Measurements from ENCODE around the gene SAT2. TPM values are rescaled to one million over a fixed set of nuclear protein-coding genes. Genes with fewer than 3 reads are reported as not detected.
"Not testable (repeated sequence)": the region's sequence is repeated elsewhere in the genome, so short reads cannot be mapped to it uniquely, and the experiment has no call there.

The SAT2 gene
- total RNA-seq, 1 experiment from 2014 or later = 33.0 TPM

GRCh38 chr17:7626307-7626706 lies 1.3 kb downstream of the SAT2 start:
- H3K4me3 Mint-ChIP-seq (ENCODE audit: unreplicated experiment) = no peak overlapping the region
- no peaks in the 10 kb centered on the region for H3K36me3 ChIP-seq (ENCODE audit: control insufficient read depth, insufficient read depth, low read length)
- TSS peak; percentile 90 for BruUV-seq (replicated peaks)
- no peak for TF ChIP-seq CTCF (IDR thresholded peaks at IDR 0.05; ENCODE audit: insufficient read depth in 1 of 2, low read depth in 1 of 2, low read length in 1 of 2, severe bottlenecking in 1 of 2, unreplicated experiment in 1 of 2)
- no peaks in the 10 kb centered on the region for H3K9me3 Mint-ChIP-seq (ENCODE audit: unreplicated experiment)
- intact Hi-C loops (cut with micrococcal nuclease; ENCODE audit: unreplicated experiment) = no loop called here
- peaks cover 3% of the 10 kb centered on the region; the same call in 1 of the 2 replicates for H3K4me1 ChIP-seq
- no peaks in the 10 kb centered on the region for H3K27me3 Mint-ChIP-seq (ENCODE audit: insufficient read depth, unreplicated experiment)
- no peaks in the 10 kb centered on the region for H3K4me1 Mint-ChIP-seq (ENCODE audit: low read depth, unreplicated experiment)
- ChIA-PET POLR2A (no interaction called here), CTCF (interaction anchor here (2.0 kb wide), 1 partner anchor 11 kb away, joined by 9 read pairs; the partner anchor contains the start of gene FXR2)
- H3K9me3 ChIP-seq = no peaks in the 10 kb centered on the region
- DNase-seq = no peak
- no peaks in the 10 kb centered on the region for H3K27me3 ChIP-seq (replicated peaks; ENCODE audit: control insufficient read depth, insufficient read depth, low read length)
- H3K36me3 Mint-ChIP-seq (ENCODE audit: insufficient read depth, unreplicated experiment) = no peaks in the 10 kb centered on the region
- H3K27ac Mint-ChIP-seq (ENCODE audit: unreplicated experiment) = no peak overlapping the region
- H3K4me3 ChIP-seq (ENCODE audit: low read depth, low read length) = peak overlapping the region; percentile 52; the same call in 1 of the 2 replicates

- H3K9me3 ChIP-seq; H3K4me1 ChIP-seq; H3K27me3 ChIP-seq (replicated peaks; ENCODE audit: control insufficient read depth, insufficient read depth, low read length); CTCF ChIA-PET; H3K4me1 Mint-ChIP-seq (ENCODE audit: low read depth, unreplicated experiment); H3K36me3 ChIP-seq (ENCODE audit: control insufficient read depth, insufficient read depth, low read length); H3K4me3 ChIP-seq (ENCODE audit: low read depth, low read length); H3K36me3 Mint-ChIP-seq (ENCODE audit: insufficient read depth, unreplicated experiment); H3K4me3 Mint-ChIP-seq (ENCODE audit: unreplicated experiment); H3K9me3 Mint-ChIP-seq (ENCODE audit: unreplicated experiment); BruUV-seq (replicated peaks); H3K27ac Mint-ChIP-seq (ENCODE audit: unreplicated experiment); H3K27me3 Mint-ChIP-seq (ENCODE audit: insufficient read depth, unreplicated experiment); intact Hi-C loops (cut with micrococcal nuclease; ENCODE audit: unreplicated experiment); POLR2A ChIA-PET; DNase-seq: not testable (repeated sequence)
These were observed 1.9 kb downstream of the SAT2 start for GRCh38 chr17:7625749-7626148.

GRCh38 chr17:7623661-7624060 lies 4.0 kb downstream of the SAT2 start:
- CTCF ChIA-PET = no interaction called here
- Mint-ChIP-seq H3K9me3 (ENCODE audit: unreplicated experiment) (no peaks in the 10 kb centered on the region), H3K4me1 (ENCODE audit: low read depth, unreplicated experiment) (no peaks in the 10 kb centered on the region), H3K4me3 (ENCODE audit: unreplicated experiment) (no peak overlapping the region), H3K27me3 (ENCODE audit: insufficient read depth, unreplicated experiment) (no peaks in the 10 kb centered on the region), H3K27ac (ENCODE audit: unreplicated experiment) (no peak overlapping the region), H3K36me3 (ENCODE audit: insufficient read depth, unreplicated experiment) (no peaks in the 10 kb centered on the region)
- no peak for TF ChIP-seq CTCF (IDR thresholded peaks at IDR 0.05; ENCODE audit: insufficient read depth in 1 of 2, low read depth in 1 of 2, low read length in 1 of 2, severe bottlenecking in 1 of 2, unreplicated experiment in 1 of 2)
- BruUV-seq (replicated peaks) = no TSS peak
- no peak for DNase-seq
- Histone ChIP-seq H3K4me3 (ENCODE audit: low read depth, low read length) (no peak overlapping the region), H3K36me3 (ENCODE audit: control insufficient read depth, insufficient read depth, low read length) (no peaks in the 10 kb centered on the region), H3K9me3 (no peaks in the 10 kb centered on the region), H3K4me1 (no peaks in the 10 kb centered on the region), H3K27me3 (replicated peaks; ENCODE audit: control insufficient read depth, insufficient read depth, low read length) (no peaks in the 10 kb centered on the region)
- POLR2A ChIA-PET = no interaction called here
- intact Hi-C loops (cut with micrococcal nuclease; ENCODE audit: unreplicated experiment) = no loop called here

GRCh38 chr17:7620835-7621234 lies 6.8 kb downstream of the SAT2 start:
- H3K9me3 Mint-ChIP-seq (ENCODE audit: unreplicated experiment) = no peaks in the 10 kb centered on the region
- no peak overlapping the region for H3K27ac Mint-ChIP-seq (ENCODE audit: unreplicated experiment)
- ChIA-PET POLR2A (no interaction called here), CTCF (no interaction called here)
- BruUV-seq (replicated peaks) = no TSS peak
- H3K9me3 ChIP-seq = no peaks in the 10 kb centered on the region
- no peaks in the 10 kb centered on the region for H3K36me3 Mint-ChIP-seq (ENCODE audit: insufficient read depth, unreplicated experiment)
- no peak for DNase-seq
- no peak overlapping the region for H3K4me3 Mint-ChIP-seq (ENCODE audit: unreplicated experiment)
- TF ChIP-seq CTCF (IDR thresholded peaks at IDR 0.05; ENCODE audit: insufficient read depth in 1 of 2, low read depth in 1 of 2, low read length in 1 of 2, severe bottlenecking in 1 of 2, unreplicated experiment in 1 of 2) = no peak
- no peaks in the 10 kb centered on the region for H3K27me3 ChIP-seq (replicated peaks; ENCODE audit: control insufficient read depth, insufficient read depth, low read length)
- H3K4me1 ChIP-seq = no peaks in the 10 kb centered on the region
- H3K27me3 Mint-ChIP-seq (ENCODE audit: insufficient read depth, unreplicated experiment) = no peaks in the 10 kb centered on the region
- H3K4me1 Mint-ChIP-seq (ENCODE audit: low read depth, unreplicated experiment) = no peaks in the 10 kb centered on the region
- no peak overlapping the region for H3K4me3 ChIP-seq (ENCODE audit: low read depth, low read length)
- intact Hi-C loops (cut with micrococcal nuclease; ENCODE audit: unreplicated experiment) = no loop called here
- no peaks in the 10 kb centered on the region for H3K36me3 ChIP-seq (ENCODE audit: control insufficient read depth, insufficient read depth, low read length)

All from Caco-2 (cell line).